ENCODE measurements around the gene MOB1B. TPM values are rescaled to one million over a fixed set of nuclear protein-coding genes. Genes with fewer than 3 reads are reported as not detected.

Gene MOB1B
- total and polyA plus RNA-seq, 2 experiments from 2014 or later = 7.9 to 30.2 TPM

GRCh38 chr4:70915036-70915815 lies 13.1 kb downstream of the MOB1B start:
- H3K9me3 Mint-ChIP-seq = peaks cover 11% of the 10 kb centered on the region
- no peaks in the 10 kb centered on the region for H3K27me3 ChIP-seq (ENCODE audit: insufficient read depth)
- peaks cover 2% of the 10 kb centered on the region; the same call in 1 of the 2 replicates for H3K36me3 ChIP-seq (ENCODE audit: insufficient read depth)
- ATAC-seq (no peak), DNase-seq (ENCODE audit: low spot score) (no peak)
- peaks cover 4% of the 10 kb centered on the region for H3K27me3 Mint-ChIP-seq (ENCODE audit: insufficient read depth, low read depth, poor library complexity)
- H3K4me1 Mint-ChIP-seq = no peaks in the 10 kb centered on the region
- H3K27ac Mint-ChIP-seq = no peak overlapping the region; the same call in 1 of the 2 replicates
- H3K79me2 ChIP-seq (replicated peaks; ENCODE audit: insufficient read depth) = peaks cover 98% of the 10 kb centered on the region
- H3K27ac ChIP-seq (ENCODE audit: low read depth) = no peak overlapping the region
- H3K4me3 Mint-ChIP-seq = no peak overlapping the region
- H3K4me3 ChIP-seq = no peak overlapping the region
- peaks cover 44% of the 10 kb centered on the region for H3K36me3 Mint-ChIP-seq (ENCODE audit: low read depth)
- no peaks in the 10 kb centered on the region for H3K9me2 ChIP-seq (ENCODE audit: insufficient read depth)
- no peak overlapping the region for H3K4me2 ChIP-seq
- peaks cover 12% of the 10 kb centered on the region; the same call in 1 of the 2 replicates for H4K20me1 ChIP-seq (replicated peaks; ENCODE audit: insufficient read depth)
- no peaks in the 10 kb centered on the region for H3K4me1 ChIP-seq (ENCODE audit: insufficient read depth)
- TF ChIP-seq JUNB (IDR thresholded peaks at IDR 0.05; ENCODE audit: unreplicated experiment) (no peak), ZNF462 (CRISPR knock-in tag; IDR thresholded peaks at IDR 0.05) (no peak), STAT1 (IDR thresholded peaks at IDR 0.05; ENCODE audit: unreplicated experiment) (no peak), CREB1 (CRISPR knock-in tag; IDR thresholded peaks at IDR 0.05; ENCODE audit: low read depth) (no peak), ETS1 (IDR thresholded peaks at IDR 0.05) (no peak), NANOG (IDR thresholded peaks at IDR 0.05; ENCODE audit: borderline replicate concordance) (no peak), EZH2phosphoT487 (IDR thresholded peaks at IDR 0.05; ENCODE audit: unreplicated experiment) (no peak), ZNF114 (CRISPR knock-in tag; IDR thresholded peaks at IDR 0.05) (no peak), REST (IDR thresholded peaks at IDR 0.05; ENCODE audit: unreplicated experiment) (no peak), CTCF (conservative IDR thresholded peaks at IDR 0.05; ENCODE audit: low read depth in 2 of 2) (no peak), EZH2 (IDR thresholded peaks at IDR 0.05; ENCODE audit: low read depth, unreplicated experiment) (no peak), POLR2AphosphoS5 (IDR thresholded peaks at IDR 0.05; ENCODE audit: low read depth) (no peak), ZNF331 (CRISPR knock-in tag; IDR thresholded peaks at IDR 0.05; ENCODE audit: low read depth) (no peak)
- no peak overlapping the region for H2AFZ ChIP-seq
- H3F3A ChIP-seq (replicated peaks; ENCODE audit: low read depth) = no peaks in the 10 kb centered on the region

Data from GM23338 (cell line).